Sigmoid colon (tissue), 7 donors: ENCODE data around the gene DOCK1. TPM values are rescaled to one million over a fixed set of nuclear protein-coding genes. Genes with fewer than 3 reads are reported as not detected.

Source experiments
- DNase-seq: peaks from one replicate; pipeline ENCODE4 v3.0.0-alpha.2; 2019
- H3K27ac ChIP-seq, 4 donors: fragments of 200-600 bp; sonication (generic); one replicate each; pipeline ENCODE4 v1.5.1; 2016 to 2019; ENCODE audit warnings: mild to moderate bottlenecking in 1 of 4
- H3K27me3 ChIP-seq, 3 donors: fragments of 200-600 bp; sonication (generic); one replicate each; pipeline ENCODE4 v1.5.1; 2019; ENCODE audit warnings: mild to moderate bottlenecking in 1 of 3
- H3K36me3 ChIP-seq, 4 donors: fragments of 200-600 bp; sonication (generic); one replicate each; pipeline ENCODE4 v1.5.1; 2016 to 2019
- H3K4me1 ChIP-seq, 4 donors: fragments of 200-600 bp; sonication (generic); one replicate each; pipeline ENCODE4 v1.5.1; 2017 to 2019
- H3K4me3 ChIP-seq, 4 donors: fragments of 200-600 bp; sonication (generic); one replicate each; pipeline ENCODE4 v1.5.1; 2017 to 2019; ENCODE audit warnings: mild to moderate bottlenecking in 2 of 4, moderate library complexity in 1 of 4
- H3K9me3 ChIP-seq, 4 donors: fragments of 200-600 bp in 3 of 4; sonication (generic) in 3 of 4; one replicate each; pipeline versions ENCODE4 v1.5.1 to v1.6.1; 2013 to 2019
- EP300 ChIP-seq, 4 donors: sonication (generic); formaldehyde crosslinking; IDR thresholded peaks; one replicate each; pipeline ENCODE4 v1.6.1; 2017; ENCODE audit warnings: antibody characterized with exemption in 4 of 4
- POLR2A ChIP-seq, 2 donors: fragments of 450-650 bp; IDR thresholded peaks; one replicate each; pipeline ENCODE4 v1.6.1; 2016; ENCODE audit warnings: antibody characterized with exemption in 2 of 2, mild to moderate bottlenecking in 2 of 2, moderate library complexity in 2 of 2
- POLR2AphosphoS5 ChIP-seq, 4 donors: sonication (generic); formaldehyde crosslinking; IDR thresholded peaks; one replicate each; pipeline ENCODE4 v1.6.1; 2017; ENCODE audit warnings: antibody characterized with exemption in 4 of 4
- WGBS, 2 donors: extraction: QIAGEN DNeasy Blood & Tissue Kit; methylation state at CpG; one replicate each; pipeline ENCODE4 v1.1.7; 2013; 5-methylcytosine and 5-hydroxymethylcytosine counted together
- intact Hi-C: fragments of 100-400 bp; cut with DNase I; formaldehyde crosslinking; loops from one replicate; pipeline ENCODE4 v1.15.1; 2023
- polyA plus RNA-seq, 3 donors: library from polyadenylated mRNA; stranded (reverse); fragments of 200-250 nt; gene quantifications; one replicate each; pipeline ENCODE4 v1.2.3, GENCODE V29; 2013
- total RNA-seq, 4 donors: library from RNA; depleted of rRNA; stranded (reverse); fragments of >200 nt; gene quantifications; one replicate each; pipeline ENCODE4 v1.1.0, GENCODE V29; 2016
- TF ChIP-seq, protein P1 (sequence below), 4 experiments: fragments of 450-650 bp in 3 of 4; fragments of 200-600 bp in 1 of 4; IDR thresholded peaks; one replicate each; pipeline ENCODE4 v1.5.1; 2016 to 2019; ENCODE audit warnings: antibody characterized with exemption in 4 of 4, mild to moderate bottlenecking in 3 of 4, moderate library complexity in 2 of 4
- donor health status: healthy with polysubstance abuse.
- donor health status: Bipolar disorder and iron deficiency.
- donor health status: healthy.

The DOCK1 gene
- total and polyA plus RNA-seq, 7 donors = 15.0 to 53.7 (median 40.2) TPM

DNA sequence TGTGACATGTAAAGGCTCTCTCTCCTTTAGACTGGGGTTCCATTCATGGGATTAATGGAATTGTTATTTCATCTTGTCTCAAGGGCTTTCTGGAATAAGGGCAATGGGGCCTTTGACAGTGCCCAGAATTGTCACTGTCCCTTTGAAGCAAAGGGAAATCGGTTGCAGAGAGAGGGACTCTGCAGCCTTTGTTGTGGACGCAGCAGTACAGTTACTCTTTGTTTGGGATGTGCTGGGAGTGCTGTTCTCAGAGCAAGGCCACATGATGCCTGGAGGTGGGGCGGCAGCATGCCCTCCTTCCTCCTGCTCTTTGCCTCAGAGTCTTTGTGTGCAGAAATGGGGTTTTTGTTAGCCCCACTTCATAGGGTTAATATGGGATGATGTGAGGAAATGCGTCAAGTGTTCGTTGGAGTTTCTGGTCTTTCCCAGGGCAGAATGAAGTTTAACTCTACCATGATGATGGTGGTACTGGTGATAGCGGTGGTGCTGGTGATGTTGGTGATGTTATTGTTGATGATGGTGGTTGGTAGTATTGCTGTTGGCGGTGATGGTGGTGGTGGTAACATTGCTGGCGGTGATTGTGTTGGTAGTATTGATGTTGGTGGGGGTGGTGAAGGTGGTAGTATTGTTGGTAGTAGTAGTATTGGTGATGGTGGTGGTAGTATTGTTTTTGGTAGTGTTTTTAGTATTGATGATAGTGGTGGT is 45.3 kb downstream of the DOCK1 start:
- 96 to 97% methylated on average over 8 of the region's 8 CpGs for WGBS, 2 donors
- no peaks in the 10 kb centered on the region for H3K27me3 ChIP-seq
- intact Hi-C loops = no loop called here
- no peak overlapping the region for H3K27ac ChIP-seq
- no peak for DNase-seq
- H3K4me3 ChIP-seq = no peak overlapping the region
- H3K9me3 ChIP-seq = peaks cover 0 to 2% (median 0%) of the 10 kb centered on the region in 4 donors
- peaks cover 0 to 18% (median 12%) of the 10 kb centered on the region in 4 donors for H3K4me1 ChIP-seq
- H3K36me3 ChIP-seq = no peaks in the 10 kb centered on the region
- TF ChIP-seq POLR2AphosphoS5 (IDR thresholded peaks at IDR 0.05) (no peak), POLR2A (IDR thresholded peaks at IDR 0.05) (no peak), EP300 (IDR thresholded peaks at IDR 0.05) (no peak)
- TF ChIP-seq, protein P1, sequence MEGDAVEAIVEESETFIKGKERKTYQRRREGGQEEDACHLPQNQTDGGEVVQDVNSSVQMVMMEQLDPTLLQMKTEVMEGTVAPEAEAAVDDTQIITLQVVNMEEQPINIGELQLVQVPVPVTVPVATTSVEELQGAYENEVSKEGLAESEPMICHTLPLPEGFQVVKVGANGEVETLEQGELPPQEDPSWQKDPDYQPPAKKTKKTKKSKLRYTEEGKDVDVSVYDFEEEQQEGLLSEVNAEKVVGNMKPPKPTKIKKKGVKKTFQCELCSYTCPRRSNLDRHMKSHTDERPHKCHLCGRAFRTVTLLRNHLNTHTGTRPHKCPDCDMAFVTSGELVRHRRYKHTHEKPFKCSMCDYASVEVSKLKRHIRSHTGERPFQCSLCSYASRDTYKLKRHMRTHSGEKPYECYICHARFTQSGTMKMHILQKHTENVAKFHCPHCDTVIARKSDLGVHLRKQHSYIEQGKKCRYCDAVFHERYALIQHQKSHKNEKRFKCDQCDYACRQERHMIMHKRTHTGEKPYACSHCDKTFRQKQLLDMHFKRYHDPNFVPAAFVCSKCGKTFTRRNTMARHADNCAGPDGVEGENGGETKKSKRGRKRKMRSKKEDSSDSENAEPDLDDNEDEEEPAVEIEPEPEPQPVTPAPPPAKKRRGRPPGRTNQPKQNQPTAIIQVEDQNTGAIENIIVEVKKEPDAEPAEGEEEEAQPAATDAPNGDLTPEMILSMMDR (IDR thresholded peaks at IDR 0.05) = no peak

DNA sequence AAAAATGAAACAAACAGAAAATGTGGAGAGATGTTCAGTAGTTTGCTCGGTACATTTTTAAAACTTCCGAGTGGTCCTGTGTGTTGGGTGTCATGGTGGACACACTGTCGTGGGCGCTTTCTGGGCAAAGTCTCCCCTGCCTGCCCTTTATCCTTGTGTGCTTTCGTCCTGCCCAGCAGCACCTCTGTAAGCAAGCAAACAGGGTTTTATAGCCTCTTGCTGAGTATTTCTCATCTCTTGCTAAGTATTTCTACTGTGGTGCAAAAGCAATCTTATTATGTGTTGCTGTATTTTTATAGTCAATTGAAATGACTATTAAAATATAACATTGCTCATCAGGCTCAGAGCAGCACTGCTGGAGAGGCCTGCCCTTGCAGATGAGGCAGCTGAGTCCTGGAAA is 48.7 kb downstream of the DOCK1 start:
- H3K4me1 ChIP-seq = peaks cover 0 to 17% (median 8%) of the 10 kb centered on the region in 4 donors
- intact Hi-C loops = no loop called here
- no peak for TF ChIP-seq POLR2A (IDR thresholded peaks at IDR 0.05)
- TF ChIP-seq EP300 (IDR thresholded peaks at IDR 0.05) = no peak
- TF ChIP-seq POLR2AphosphoS5 (IDR thresholded peaks at IDR 0.05) = no peak
- TF ChIP-seq, protein P1 (IDR thresholded peaks at IDR 0.05) = no peak
- peaks cover 0 to 2% (median 0%) of the 10 kb centered on the region in 4 donors for H3K9me3 ChIP-seq
- H3K27me3 ChIP-seq = no peaks in the 10 kb centered on the region
- H3K27ac ChIP-seq = no peak overlapping the region
- 32 to 76% methylated on average over 5 of the region's 5 CpGs for WGBS, 2 donors
- DNase-seq = no peak
- H3K36me3 ChIP-seq = no peaks in the 10 kb centered on the region
- no peak overlapping the region for H3K4me3 ChIP-seq

DNA sequence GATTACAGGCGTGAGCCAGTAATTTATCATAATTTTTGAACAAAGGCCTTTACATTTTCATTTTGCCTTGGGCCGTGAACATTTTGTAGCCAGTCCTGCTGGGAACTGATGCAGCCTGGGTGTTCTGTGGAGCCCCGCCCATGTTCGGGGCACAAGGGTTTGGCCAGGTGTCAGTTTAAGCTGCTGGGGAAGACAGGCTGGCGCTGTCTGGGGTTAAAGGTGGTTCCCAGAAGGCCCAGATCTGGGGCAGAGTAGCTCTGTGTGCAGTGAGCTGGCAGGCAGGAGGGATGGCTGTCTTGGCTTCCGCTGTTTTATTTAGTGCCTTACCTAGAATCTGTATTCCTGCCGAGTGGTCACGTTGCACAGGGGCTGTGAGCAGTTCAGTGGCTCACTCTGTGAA is 50.2 kb downstream of the DOCK1 start:
- no peaks in the 10 kb centered on the region for H3K27me3 ChIP-seq
- H3K4me1 ChIP-seq = peaks cover 0 to 8% (median 0%) of the 10 kb centered on the region in 4 donors
- peaks cover 0 to 2% (median 0%) of the 10 kb centered on the region in 4 donors for H3K9me3 ChIP-seq
- H3K27ac ChIP-seq = no peak overlapping the region
- no peak overlapping the region for H3K4me3 ChIP-seq
- DNase-seq = no peak
- TF ChIP-seq, protein P1 (IDR thresholded peaks at IDR 0.05) = no peak
- TF ChIP-seq EP300 (IDR thresholded peaks at IDR 0.05) (no peak), POLR2A (IDR thresholded peaks at IDR 0.05) (no peak), POLR2AphosphoS5 (IDR thresholded peaks at IDR 0.05) (no peak)
- H3K36me3 ChIP-seq = no peaks in the 10 kb centered on the region
- intact Hi-C loops = no loop called here
- WGBS, 2 donors = 56 to 80% methylated on average over 8 of the region's 8 CpGs

DNA sequence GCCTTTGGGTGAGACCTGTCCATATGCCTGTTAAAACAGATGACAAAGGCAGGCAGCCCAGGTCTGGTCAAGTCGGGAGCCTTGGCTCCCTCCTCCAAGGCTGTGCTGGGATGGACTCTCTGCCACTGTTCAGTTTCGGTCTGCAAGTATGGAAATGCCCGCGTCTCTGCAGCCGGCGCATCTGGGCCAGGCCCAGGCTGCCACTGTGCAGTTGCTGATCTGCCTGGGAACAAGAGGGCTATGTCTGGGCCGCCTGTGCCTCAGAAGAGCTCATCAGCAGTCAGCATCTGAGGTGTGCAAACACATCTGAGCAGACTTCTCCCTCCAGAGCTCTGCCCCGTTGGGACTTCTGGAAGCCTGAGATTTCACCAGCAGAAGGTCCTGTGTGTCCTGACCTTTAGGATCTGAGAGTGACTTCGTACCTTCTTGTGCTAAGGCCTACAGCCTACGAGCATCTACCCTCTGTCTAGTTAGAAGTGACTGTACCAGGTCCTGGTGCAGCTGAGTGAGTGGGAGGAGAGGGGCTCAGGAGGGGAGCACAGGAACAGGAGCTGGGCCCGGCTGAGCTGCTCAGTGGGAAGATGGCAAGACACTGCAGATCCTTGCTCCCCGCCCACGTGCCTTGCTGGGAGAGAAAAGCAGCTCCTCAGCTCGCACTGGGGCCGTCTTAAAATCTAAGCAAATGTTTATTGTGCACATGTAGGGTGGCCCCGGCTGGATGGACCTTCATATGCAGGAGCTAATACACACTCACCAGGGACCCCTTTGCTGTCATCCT is 50.9 kb downstream of the DOCK1 start:
- intact Hi-C loops = no loop called here
- TF ChIP-seq POLR2A (IDR thresholded peaks at IDR 0.05) (no peak), EP300 (IDR thresholded peaks at IDR 0.05) (no peak)
- WGBS, 2 donors = 83 to 85% methylated on average over 16 of the region's 16 CpGs
- Histone ChIP-seq H3K36me3 (no peaks in the 10 kb centered on the region), H3K9me3 (peaks cover 0 to 2% (median 0%) of the 10 kb centered on the region in 4 donors), H3K4me1 (peaks cover 0 to 8% (median 0%) of the 10 kb centered on the region in 4 donors), H3K4me3 (no peak overlapping the region), H3K27ac (no peak overlapping the region), H3K27me3 (no peaks in the 10 kb centered on the region)
- DNase-seq = no peak

DNA sequence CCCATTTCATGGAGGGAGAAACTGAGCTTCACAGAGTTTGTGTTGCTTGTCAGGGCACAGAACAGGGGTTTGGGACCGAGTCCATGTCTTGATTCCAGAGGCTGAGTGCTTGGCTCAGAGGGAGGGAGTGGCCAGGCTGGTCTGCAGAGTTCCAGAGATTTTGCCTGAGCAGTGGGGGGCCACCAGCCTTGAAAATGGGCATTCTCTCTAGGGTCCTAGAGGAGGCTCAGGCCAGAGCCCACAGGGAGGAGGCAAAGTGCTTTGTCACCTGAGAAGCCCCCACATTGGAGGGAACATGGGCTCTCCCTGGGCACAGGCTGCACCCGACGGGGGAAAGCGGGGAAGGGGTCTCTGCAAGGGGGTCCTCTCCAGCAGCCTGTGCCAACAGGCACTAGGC is 51.5 kb downstream of the DOCK1 start:
- Histone ChIP-seq H3K36me3 (no peaks in the 10 kb centered on the region), H3K4me1 (peaks cover 0 to 8% (median 0%) of the 10 kb centered on the region in 4 donors), H3K27ac (no peak overlapping the region), H3K27me3 (no peaks in the 10 kb centered on the region), H3K4me3 (no peak overlapping the region), H3K9me3 (peaks cover 0 to 2% (median 0%) of the 10 kb centered on the region in 4 donors)
- intact Hi-C loops = no loop called here
- WGBS, 2 donors = 89 to 92% methylated on average over 4 of the region's 4 CpGs
- DNase-seq = no peak
- no peak for TF ChIP-seq POLR2A (IDR thresholded peaks at IDR 0.05)
- TF ChIP-seq POLR2AphosphoS5 (IDR thresholded peaks at IDR 0.05) = no peak
- TF ChIP-seq, protein P1 (IDR thresholded peaks at IDR 0.05) = no peak
- no peak for TF ChIP-seq EP300 (IDR thresholded peaks at IDR 0.05)
